Gastrocnemius medialis (tissue), 4 donors: ENCODE measurements around the gene SUSD1.

ENCODE experiments used
- CTCF ChIP-seq, 5 experiments: fragments of 450-650 bp in 3 of 5; fragments of 200-600 bp in 2 of 5; sonication (generic) in 2 of 5; IDR thresholded peaks in 4 of 5; conservative IDR thresholded peaks in 1 of 5; 1 replicate in 4 of 5; 2 replicates in 1 of 5; pipeline ENCODE4 v1.5.1; 2016 to 2019; ENCODE audit warnings: antibody characterized with exemption in 5 of 5, mild to moderate bottlenecking in 3 of 5, moderate library complexity in 3 of 5
- POLR2A ChIP-seq, 2 donors: fragments of 450-650 bp; IDR thresholded peaks; one replicate each; pipeline ENCODE4 v1.6.1; 2017; ENCODE audit warnings: antibody characterized with exemption in 2 of 2, mild to moderate bottlenecking in 2 of 2, moderate library complexity in 2 of 2

- no peak for TF ChIP-seq CTCF (IDR thresholded peaks at IDR 0.05 in 4 of 5, conservative IDR thresholded peaks at IDR 0.05 in 1 of 5)
- peak in 1 of 2 donors; percentile 32 for TF ChIP-seq POLR2A (IDR thresholded peaks at IDR 0.05)
These were observed 113.9 kb downstream of the SUSD1 start for GRCh38 chr9:112061152-112061740.
